GM19463 (cell line): ENCODE data around the gene AGAP9.
"Not testable (repeated sequence)": the region's sequence is repeated elsewhere in the genome, so short reads cannot be mapped to it uniquely, and the experiment has no call there.

Experiments used
- ATAC-seq: cut with Tn5 transposase; IDR thresholded peaks from one replicate; pipeline ENCODE4 v1.9.1; 2021; ENCODE audit warnings: mild to moderate bottlenecking, moderate library complexity; ENCODE audit not compliant: unreplicated experiment

Gene AGAP9

DNA sequence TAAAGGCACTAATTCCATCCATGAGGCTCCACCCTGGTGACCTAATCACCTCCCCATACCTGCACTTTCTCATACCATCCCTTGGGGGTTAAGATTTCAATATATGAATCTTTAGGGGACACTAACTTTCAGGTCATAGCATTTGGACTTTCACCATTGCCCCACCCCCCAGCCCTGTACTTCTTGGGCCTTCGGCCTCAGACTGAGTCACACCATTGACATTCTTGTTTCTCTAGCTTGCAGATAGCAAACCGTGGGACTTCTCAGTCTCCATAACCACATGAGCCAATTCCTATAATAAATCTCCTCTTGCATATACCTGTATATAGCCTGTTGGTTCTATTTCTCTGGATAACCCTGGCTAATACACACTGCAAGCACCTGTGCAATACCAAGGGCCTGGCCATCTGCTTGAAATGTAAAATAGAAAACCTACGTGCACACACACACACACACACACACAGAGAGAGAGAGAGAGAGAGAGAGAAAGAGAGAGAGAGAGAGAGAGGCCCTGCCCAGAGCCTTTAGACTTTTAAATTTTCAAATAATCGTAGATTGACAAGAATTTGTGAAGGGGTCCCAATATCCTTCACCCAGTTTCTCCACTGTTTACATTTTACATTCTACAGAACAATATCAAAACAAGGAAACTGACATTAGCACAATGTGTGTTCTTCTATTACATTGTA, 64.8 kb downstream of the AGAP9 start:
- no peak for ATAC-seq

DNA sequence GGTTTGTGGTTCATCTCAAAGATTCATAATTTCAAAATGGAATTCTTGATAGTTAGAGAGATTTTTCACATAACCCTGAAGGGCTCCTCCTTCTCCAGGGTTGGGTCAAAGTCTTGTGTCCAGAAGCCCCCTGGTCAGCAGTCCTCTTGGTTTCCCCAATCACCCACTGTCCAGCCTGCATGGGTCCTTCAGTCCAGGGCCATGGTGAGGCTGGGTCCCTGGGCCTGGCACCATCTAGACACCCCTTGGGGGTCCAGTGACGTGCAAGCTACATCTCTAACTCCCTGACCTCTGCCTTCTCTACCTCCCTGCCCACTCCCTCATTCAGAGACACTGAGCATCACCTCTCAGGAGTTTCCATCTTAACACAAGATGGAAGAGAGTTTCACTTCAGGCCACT, 65.6 kb downstream of the AGAP9 start:
- ATAC-seq = no peak

DNA sequence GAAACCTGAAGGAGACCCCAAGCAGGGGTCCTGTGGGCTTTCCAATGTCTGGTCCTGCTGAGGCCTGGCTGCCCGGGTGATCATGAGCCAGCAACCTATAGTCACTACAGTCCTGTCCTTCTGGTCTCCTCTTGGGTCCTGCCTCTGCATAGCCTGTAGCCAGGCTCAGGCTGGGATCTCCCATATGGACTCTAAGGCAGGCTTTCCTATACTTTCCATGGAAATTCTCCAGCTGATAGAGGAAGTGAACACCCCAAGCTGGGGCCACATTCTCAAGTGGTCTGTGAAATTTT, 66.0 kb downstream of the AGAP9 start:
- ATAC-seq = no peak

DNA sequence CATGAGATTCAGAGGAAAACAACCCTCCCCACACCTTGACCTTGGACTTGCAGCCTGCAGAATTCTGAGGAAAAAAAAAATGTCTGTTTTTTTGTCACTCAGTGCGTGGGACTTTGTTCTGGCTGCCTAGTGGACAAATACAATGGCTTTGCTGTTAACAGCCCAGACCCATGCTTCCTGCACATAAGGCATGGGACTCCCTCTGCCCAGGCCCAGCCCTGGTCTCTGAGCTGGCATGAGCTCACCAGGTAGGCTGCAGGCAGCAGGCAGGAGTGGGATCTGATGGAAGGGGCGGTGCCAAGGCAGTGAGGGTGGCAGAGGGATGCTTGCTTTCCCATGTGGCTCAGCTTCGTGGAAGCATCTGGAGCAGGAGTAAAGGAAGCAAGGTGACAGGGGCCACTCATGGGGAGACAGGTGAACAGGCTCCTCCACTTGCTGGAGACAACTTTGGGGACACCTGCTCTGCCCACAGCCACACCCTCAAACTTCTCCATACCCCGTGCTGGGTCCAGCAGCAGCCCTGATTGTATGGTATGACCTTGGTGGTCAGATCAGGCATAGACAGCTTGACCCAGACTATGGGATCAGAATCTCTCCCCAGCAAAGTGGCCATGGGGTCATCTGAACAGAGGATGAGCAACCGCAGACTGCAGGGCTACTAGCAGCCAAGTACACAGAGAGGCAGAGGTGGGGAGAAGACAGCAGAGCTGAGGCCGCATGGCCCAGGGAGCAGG, 66.5 kb downstream of the AGAP9 start:
- ATAC-seq = no peak

DNA sequence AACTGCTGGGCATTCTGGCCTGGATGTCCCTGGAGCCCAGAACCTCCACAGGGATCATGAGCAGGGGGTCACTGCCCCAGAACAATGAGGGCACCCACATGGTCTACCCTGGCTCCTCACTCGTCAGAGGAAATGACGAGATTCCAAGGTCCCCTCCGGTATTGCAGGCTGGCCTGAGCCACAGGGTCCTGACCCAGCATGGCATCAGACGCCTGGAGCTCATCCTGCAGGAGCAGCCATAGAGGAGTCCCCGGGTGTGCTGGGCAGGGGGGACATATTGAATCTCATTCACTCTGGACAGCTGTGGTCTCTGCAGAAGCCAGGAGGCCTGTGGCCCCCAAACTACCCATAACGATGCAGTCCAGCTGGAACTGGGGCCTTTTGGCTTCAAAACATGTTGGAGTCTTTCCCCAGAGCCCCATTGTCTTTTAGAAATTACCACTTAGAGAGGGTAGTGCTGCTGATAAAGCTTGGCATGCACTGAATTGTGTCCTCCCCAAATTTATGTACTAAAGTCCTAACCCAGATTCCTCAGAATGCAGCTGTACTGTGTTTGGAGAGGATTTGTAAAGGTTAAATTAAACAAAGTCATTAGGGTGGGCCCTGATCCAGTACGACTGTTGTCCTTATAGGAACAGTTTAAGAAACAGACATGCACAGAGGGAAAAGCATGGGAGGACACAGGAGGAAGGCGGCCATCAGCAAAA, 67.2 kb downstream of the AGAP9 start:
- ATAC-seq = no peak

DNA sequence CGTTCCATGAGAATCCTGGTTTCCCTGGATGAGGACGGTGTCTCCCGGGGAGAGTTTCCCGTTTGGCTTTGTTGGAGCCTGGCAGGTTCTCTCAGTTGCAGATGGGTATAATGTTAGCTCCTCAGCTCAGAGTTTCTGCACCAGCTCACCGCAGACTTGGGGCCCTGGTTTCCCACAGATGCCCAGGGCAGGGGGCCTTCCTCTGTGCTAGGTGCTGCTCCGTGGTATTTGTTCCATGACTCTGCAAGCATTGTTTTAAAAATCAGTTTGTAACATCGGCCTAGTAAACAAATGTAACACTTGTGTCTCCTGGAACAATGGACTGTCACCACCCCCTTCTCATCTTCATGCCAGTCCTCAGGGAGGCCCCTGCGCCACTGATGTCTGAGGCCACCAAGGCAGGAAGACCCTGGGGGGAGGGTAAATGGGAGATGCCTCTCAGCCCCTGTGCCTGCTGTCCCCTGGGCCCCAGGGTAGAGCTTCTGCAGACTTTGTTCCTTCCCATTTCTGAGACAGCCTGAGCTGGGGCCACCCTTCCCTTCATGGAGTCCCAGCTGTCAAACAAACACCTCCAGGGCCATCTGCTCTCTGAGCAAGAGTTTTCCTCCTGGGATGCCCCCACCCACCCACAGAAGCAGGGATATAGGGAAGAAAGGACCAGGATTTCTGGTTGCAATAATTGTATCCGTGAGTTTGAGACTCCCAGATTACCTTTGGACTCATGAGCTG, 67.9 kb downstream of the AGAP9 start:
- not testable (repeated sequence) for ATAC-seq

DNA sequence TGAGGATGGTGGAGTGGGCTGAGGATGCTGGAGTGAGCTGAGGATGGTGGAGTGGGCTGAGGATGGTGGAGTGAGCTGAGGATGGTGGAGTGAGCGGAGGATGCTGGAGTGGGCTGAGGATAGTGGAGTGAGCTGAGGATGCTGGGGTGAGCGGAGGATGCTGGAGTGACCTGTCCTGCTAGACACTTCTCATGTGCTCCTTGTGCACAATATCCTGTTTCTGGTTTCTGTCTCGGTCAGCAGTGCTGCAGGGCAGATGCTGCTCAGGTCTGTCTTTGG, 68.7 kb downstream of the AGAP9 start:
- no peak for ATAC-seq

DNA sequence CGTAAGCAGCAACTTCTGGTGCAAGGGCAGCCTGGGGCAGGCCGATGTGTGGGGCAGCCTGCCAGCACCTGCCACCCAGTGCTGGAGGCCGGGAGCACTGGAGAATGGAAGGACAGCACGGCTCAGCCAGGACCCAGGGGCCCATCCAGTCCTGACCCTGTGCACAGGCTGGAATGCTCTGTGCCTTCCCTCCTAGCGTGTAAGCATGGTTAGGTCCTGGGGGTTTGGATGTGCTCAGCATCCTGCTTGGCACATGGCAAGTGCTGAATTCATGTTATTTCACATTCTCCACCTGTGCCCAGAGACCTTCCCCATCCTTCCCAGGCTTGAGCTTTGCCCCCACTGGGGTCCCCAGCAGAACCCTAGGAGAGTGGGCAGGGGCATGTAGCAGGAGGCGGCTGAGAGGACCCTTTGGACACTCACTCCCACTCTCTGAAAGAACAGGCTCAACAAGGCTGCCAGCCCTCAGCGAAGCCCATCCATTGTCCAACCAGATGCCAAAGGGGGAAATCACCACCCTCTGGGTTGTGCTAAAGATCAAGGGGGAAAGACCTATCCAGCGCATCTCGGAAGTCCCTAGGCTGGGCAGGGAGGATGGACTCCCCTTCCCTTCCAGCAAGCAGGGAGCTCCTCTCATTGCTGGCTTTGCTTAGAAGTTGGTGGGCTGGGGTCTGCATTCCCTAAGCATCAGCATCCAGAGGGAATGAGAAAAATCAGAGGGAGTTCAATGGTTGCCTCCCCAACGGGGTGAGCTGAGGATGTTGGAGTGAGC, 69.2 kb downstream of the AGAP9 start:
- no peak for ATAC-seq

DNA sequence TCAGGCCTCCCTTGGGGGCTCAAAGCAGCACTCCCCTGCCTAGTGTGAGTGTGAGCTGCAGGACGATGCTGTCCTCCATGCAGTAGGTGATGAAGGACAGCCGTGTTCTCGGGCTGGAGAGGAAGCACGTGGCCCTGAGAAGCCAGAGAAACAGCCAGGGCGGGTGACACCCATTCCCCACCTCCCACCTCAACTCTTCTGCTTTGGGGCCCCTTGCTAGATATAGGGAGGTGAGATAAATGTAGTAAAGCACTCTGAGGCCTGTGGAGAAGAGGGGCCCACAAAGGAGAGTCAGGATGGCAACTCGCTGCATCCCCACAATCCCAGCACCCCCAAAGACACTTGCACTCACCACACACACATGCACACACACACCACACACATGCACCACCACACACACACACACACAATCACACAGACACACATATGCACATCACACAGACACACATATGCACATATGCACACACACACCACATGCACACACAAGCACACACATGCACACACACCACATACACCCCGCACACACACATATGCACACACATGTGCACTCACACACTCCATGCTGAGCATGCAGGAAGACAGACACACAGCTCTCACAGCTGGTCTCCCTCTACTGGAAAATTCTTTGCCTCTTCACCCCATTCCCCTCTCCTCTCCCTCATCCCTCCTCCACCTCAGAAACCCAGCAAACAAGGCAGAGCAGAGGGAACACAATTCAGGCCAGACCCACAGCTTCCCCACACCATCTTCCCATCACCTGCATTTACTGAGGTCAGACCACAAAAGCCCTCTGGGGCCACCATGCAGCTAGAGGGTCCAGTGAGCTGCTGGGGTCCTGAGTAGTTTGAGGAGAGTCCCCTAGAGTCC, 70.1 kb downstream of the AGAP9 start:
- no peak for ATAC-seq

DNA sequence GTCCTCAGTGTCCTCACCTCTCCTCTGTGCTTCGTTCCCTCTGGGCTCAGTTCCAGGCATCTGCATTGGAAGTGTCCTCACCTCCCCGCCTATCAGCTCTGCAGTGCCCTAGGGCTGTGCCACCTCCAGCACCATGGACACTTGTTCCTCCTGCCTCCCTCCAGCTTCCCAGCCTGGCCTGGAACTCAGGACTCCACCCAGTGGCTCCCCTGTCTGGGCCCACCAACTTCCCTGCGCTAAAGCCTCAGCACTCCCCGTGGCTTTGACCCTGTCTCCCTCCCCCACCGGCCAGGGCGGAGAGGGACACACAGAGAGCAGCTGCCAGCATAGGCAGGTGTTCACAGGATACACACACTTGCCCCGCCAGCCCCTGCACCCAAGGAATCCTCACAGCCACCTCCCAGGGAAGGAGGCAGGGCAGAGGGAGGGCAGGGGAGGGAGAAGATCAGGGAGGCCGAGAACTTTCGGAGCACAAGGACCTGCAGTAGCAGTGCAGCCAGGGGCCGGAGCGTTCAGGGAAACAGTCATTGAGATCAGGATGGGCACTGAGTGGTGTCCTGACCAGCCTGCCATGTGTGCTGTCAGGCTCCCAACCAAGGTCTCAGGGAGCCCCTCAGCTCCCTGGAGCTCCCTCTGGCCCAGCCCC, 70.8 kb downstream of the AGAP9 start:
- no peak for ATAC-seq

DNA sequence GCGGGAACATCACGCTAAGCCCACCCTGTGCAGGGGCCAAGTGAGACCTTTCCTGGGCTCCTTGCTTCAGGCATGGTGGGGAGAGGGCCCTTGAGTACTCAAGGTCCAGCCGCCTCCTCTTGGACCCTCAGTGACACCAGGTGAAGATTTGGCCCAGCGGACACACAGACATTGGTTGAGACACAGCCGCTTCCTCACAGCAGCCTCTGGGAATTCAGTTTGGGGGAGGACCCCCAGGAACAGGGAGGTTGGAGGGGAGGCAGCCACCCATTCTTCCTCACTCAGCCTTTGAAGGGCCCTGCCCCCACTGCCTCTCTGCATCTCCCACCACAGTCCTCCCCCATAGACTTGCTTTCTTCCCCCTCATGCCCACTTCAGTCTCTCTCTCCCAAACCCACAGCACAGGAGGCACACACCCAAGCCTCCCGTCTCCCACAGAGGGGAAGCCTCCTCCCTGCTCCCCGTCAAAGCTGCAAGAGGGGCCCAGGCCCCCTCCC, 71.4 kb downstream of the AGAP9 start:
- no peak for ATAC-seq
